ENCODE data around the gene C12orf42.

Gene C12orf42

GRCh38 chr12:103313894-103314293 lies 181.9 kb downstream of the C12orf42 start:
- TF ChIP-seq SIN3A (IDR thresholded peaks at IDR 0.05; ENCODE audit: borderline replicate concordance, insufficient read depth, low read length): no peak
- no peak for TF ChIP-seq FOXP2 (optimal IDR thresholded peaks at IDR 0.05; ENCODE audit: borderline replicate concordance, extremely low read depth, extremely low read length, insufficient read depth)
- TF ChIP-seq REST (IDR thresholded peaks at IDR 0.05; ENCODE audit: insufficient read depth in 1 of 2, low read depth in 2 of 2, low read length in 2 of 2): no peak
- TF ChIP-seq POLR2AphosphoS5 (IDR thresholded peaks at IDR 0.05; ENCODE audit: low read depth, low read length): no peak
- no peak for TF ChIP-seq TAF1 (IDR thresholded peaks at IDR 0.05; ENCODE audit: borderline replicate concordance, insufficient read depth, low read length)

- TF ChIP-seq REST (IDR thresholded peaks at IDR 0.05; ENCODE audit: insufficient read depth in 1 of 2, low read depth in 2 of 2, low read length in 2 of 2) (no peak), POLR2AphosphoS5 (IDR thresholded peaks at IDR 0.05; ENCODE audit: low read depth, low read length) (no peak), SIN3A (IDR thresholded peaks at IDR 0.05; ENCODE audit: borderline replicate concordance, insufficient read depth, low read length) (no peak), FOXP2 (optimal IDR thresholded peaks at IDR 0.05; ENCODE audit: borderline replicate concordance, extremely low read depth, extremely low read length, insufficient read depth) (no peak), TAF1 (IDR thresholded peaks at IDR 0.05; ENCODE audit: borderline replicate concordance, insufficient read depth, low read length) (no peak)
These were observed 182.9 kb downstream of the C12orf42 start for GRCh38 chr12:103312742-103313354.

GRCh38 chr12:103310546-103311270 lies 185.1 kb downstream of the C12orf42 start:
- TF ChIP-seq POLR2AphosphoS5 (IDR thresholded peaks at IDR 0.05; ENCODE audit: low read depth, low read length): no peak
- no peak for TF ChIP-seq FOXP2 (optimal IDR thresholded peaks at IDR 0.05; ENCODE audit: borderline replicate concordance, extremely low read depth, extremely low read length, insufficient read depth)
- TF ChIP-seq REST (IDR thresholded peaks at IDR 0.05; ENCODE audit: insufficient read depth in 1 of 2, low read depth in 2 of 2, low read length in 2 of 2): no peak
- TF ChIP-seq TAF1 (IDR thresholded peaks at IDR 0.05; ENCODE audit: borderline replicate concordance, insufficient read depth, low read length): no peak
- TF ChIP-seq SIN3A (IDR thresholded peaks at IDR 0.05; ENCODE audit: borderline replicate concordance, insufficient read depth, low read length): no peak

GRCh38 chr12:103308396-103308795 lies 187.4 kb downstream of the C12orf42 start:
- TF ChIP-seq TAF1 (IDR thresholded peaks at IDR 0.05; ENCODE audit: borderline replicate concordance, insufficient read depth, low read length) (no peak), SIN3A (IDR thresholded peaks at IDR 0.05; ENCODE audit: borderline replicate concordance, insufficient read depth, low read length) (no peak), POLR2AphosphoS5 (IDR thresholded peaks at IDR 0.05; ENCODE audit: low read depth, low read length) (no peak), REST (IDR thresholded peaks at IDR 0.05; ENCODE audit: insufficient read depth in 1 of 2, low read depth in 2 of 2, low read length in 2 of 2) (no peak), FOXP2 (optimal IDR thresholded peaks at IDR 0.05; ENCODE audit: borderline replicate concordance, extremely low read depth, extremely low read length, insufficient read depth) (no peak)
